ENCODE results near the gene PGBD2.
A peak's percentile ranks its signal among the peaks of the same experiment; 100 is the strongest.
"Not testable (repeated sequence)": the region's sequence is repeated elsewhere in the genome, so short reads cannot be mapped to it uniquely, and the experiment has no call there.

PGBD2 gene

DNA sequence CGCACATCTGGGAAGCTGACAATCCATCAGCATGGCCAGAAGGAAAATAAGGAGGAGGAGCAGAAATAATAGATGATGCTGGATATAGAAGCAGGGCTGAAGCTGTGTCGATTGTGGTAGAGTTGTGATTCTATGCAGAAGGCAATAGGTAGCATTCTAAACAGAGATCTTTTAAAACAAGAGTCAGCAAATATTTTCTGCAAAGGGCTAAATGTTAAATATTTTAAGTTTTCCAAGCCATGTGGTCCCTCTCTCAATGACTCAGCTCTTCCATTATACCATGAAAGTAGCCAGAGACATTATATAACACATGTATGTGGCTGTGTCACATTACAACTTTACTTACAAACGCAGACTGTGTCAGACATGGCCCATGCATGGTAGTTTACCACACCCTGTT is 21.2 kb downstream of the PGBD2 start:
- DNase-seq, result peak; percentile 33

DNA sequence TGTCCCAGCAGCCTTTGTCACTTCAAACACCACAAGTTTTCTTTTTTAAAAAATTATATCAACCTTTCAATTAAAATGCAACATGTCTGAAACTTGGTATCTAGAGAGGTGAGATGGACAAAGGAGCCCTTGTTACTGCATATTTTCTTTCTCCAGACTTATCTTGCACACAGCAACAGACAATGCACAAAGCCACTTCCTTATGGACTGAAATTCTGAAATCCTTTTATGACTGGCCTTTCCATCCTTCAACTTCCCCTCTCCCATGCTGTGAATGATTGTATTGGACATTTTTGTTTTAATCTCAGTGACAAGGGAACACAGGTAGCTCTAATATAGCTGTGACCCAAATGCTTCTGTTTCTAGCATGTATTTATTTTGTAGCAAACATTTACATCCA is 22.1 kb downstream of the PGBD2 start:
- DNase-seq, result peak; percentile 51

DNA sequence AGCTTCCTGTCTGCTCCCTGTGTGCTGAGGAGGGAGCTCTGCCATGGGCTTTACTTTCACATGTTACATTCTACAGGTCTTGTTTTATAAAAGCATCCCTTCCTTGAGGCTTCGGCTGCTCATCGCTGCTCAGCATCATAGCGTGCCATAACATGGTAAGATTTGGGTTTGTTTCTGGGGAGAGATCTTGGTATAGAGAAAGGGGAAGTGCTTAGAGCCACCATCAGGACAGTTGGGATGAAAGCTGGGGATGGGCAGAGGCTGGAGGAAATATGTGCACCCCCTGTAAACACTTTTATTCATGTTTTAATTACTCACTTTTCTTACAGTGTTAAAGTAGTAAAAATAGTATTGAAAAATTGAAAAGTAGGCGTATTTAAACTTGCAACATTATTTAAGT is 24.0 kb downstream of the PGBD2 start:
- DNase-seq, result peak; percentile 28

DNA sequence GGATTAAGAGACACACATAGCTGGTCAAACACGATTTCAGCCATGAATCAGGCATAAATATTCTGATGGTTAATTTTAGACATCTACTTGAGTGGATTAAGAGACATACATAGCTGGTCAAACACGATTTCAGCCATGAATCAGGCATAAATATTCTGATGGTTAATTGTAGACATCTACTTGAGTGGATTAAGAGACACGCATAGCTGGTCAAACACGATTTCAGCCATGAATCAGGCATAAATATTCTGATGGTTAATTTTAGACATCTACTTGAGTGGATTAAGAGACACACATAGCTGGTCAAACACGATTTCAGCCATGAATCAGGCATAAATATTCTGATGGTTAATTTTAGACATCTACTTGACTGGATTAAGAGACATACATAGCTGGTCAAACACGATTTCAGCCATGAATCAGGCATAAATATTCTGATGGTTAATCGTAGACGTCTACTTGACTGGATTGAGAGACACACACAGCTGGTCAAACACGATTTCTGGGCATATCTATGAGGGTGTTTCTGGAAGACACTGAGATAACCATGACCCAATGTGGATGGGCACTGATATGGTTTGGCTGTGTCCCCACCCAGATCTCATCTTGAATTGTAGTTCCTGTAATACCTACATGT is 32.3 kb downstream of the PGBD2 start:
- not testable (repeated sequence) for DNase-seq

DNA sequence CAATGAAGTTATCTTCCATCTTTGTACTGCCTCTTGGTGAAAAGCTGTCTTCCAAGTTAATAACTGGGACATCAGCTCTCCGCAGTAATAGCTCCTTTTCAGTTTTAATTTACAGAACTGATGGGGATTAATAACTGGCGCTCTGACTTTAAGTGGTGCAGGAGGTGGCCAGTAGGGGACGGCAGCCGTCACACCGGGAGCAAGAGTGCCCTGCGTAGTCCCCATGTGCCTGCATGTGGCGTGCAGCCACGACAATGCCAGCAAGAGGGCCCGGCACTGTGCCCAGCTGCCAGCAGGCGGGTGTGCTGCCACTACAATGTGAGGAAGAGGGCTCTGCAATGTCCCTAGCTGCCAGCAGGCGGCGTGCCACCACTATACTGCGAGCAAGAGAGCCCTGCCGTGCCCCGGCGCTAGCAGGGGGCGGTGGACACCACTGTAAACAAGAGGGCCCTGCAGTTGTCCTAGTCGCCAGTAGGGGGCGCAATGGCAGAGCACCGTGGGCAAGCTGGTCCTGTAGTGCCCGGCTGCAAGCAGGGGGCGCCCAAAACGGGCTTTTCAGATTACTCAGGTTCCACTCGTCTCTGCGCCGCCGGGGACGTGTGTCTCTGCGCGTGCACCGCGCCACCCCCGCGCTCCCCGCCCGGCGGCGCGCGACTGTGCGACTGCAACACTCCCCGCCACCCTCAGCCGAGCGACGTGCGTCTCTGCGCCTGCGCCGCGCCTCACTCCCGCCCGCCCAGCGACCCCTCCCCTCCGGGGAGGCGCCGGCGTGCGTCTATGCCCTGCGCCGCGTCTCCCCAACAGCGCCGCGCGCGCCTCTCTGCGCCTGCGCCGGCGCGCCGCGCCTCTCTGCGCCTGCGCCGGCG is 38.3 kb downstream of the PGBD2 start:
- not testable (repeated sequence) for DNase-seq

DNA sequence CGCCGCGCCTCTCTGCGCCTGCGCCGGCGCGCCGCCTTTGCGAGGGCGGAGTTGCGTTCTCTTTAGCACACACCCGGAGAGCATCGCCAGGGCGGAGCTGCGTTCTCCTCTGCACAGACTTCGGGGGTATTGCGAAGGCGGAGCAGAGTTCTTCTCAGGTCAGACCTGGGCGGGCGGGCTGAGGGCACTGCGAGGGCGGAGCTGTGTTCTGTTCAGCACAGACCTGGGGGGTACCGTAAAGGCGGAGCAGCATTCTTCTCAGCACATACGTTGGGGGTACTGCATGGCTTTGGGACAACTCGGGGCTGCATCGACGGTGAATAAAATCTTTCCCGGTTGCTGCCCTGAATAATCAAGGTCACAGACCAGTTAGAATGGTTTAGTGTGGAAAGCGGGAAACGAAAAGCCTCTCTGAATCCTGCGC is 39.0 kb downstream of the PGBD2 start:
- DNase-seq, result not testable (repeated sequence)

DNA sequence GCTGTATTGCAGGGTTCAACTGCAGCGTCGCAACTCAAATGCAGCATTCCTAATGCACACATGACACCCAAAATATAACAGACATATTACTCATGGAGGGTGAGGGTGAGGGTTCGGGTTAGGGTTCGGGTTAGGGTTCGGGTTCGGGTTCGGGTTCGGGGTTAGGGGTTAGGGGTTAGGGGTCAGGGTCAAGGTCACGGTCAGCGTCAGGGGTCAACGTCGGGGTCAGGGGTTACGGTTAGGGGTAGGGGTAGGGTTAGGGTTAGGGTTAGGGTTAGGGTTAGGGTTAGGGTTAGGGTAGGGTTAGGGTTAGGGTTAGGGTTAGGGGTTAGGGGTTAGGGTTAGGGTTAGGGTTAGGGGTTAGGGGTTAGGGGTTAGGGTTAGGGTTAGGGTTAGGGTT is 39.4 kb downstream of the PGBD2 start:
- DNase-seq, result not testable (repeated sequence)

DNA sequence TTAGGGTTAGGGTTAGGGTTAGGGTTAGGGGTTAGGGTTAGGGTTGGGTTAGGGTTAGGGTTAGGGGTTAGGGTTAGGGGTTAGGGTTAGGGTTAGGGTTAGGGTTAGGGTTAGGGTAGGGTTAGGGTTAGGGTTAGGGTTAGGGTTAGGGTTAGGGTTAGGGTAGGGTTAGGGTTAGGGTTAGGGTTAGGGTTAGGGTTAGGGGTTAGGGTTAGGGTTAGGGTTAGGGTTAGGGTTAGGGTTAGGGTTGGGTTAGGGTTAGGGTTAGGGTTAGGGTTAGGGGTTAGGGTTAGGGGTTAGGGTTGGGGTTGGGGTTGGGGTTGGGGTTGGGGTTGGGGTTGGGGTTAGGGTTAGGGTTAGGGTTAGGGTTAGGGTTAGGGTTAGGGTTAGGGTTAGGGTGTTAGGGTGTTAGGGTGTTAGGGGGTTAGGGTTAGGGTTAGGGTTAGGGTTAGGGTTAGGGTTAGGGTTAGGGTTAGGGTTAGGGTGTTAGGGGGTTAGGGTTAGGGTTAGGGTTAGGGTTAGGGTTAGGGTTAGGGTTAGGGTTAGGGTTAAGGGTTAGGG is 39.9 kb downstream of the PGBD2 start:
- not testable (repeated sequence) for DNase-seq
